IPS DF 6.9 (cell line): ENCODE data around the gene DYNC2LI1.

ENCODE experiments used
- DNase-seq: peaks from one replicate; pipeline ENCODE4 v3.0.0-alpha.2; 2013; ENCODE audit warnings: low read depth, low spot score
- H3K27ac ChIP-seq: one replicate; pipeline ENCODE4 v1.5.1; 2013; ENCODE audit warnings: low read length, control low read depth
- H3K27me3 ChIP-seq: 2 replicates; pipeline ENCODE4 v1.6.1; 2013; ENCODE audit warnings: mild to moderate bottlenecking, low read length; ENCODE audit not compliant: control insufficient read depth, insufficient read depth
- H3K36me3 ChIP-seq: 2 replicates; pipeline ENCODE4 v1.6.1; 2013; ENCODE audit warnings: low read length; ENCODE audit not compliant: control insufficient read depth, insufficient read depth
- H3K4me1 ChIP-seq: 2 replicates; pipeline ENCODE4 v1.6.1; 2013; ENCODE audit warnings: low read length; ENCODE audit not compliant: control insufficient read depth, insufficient read depth
- H3K4me3 ChIP-seq: 2 replicates; pipeline ENCODE4 v1.5.1; 2013; ENCODE audit warnings: mild to moderate bottlenecking, low read length
- H3K9me3 ChIP-seq: 2 replicates; pipeline ENCODE4 v1.6.1; 2013; ENCODE audit warnings: low read length, inconsistent platforms; ENCODE audit not compliant: control insufficient read depth, insufficient read depth
- WGBS: extraction: QIAGEN DNeasy Blood & Tissue Kit; methylation state at CpG from one replicate; pipeline ENCODE4 v1.1.7; 2013; ENCODE audit warnings: mixed read lengths, missing lambda C conversion rate; ENCODE audit not compliant: insufficient read length, insufficient coverage; 5-methylcytosine and 5-hydroxymethylcytosine counted together

DYNC2LI1 gene

GRCh38 chr2:43826305-43827250 is 52.7 kb downstream of the DYNC2LI1 start:
- Histone ChIP-seq H3K27me3 (no peaks in the 10 kb centered on the region), H3K4me1 (peaks cover 2% of the 10 kb centered on the region; the same call in 1 of the 2 replicates), H3K36me3 (no peaks in the 10 kb centered on the region), H3K4me3 (no peak overlapping the region), H3K27ac (no peak overlapping the region), H3K9me3 (no peaks in the 10 kb centered on the region)
- WGBS: no CpG with 5 or more reads among the region's 17 CpGs
- no peak for DNase-seq

- no CpG with 5 or more reads among the region's 54 CpGs for WGBS
- Histone ChIP-seq H3K27ac (no peak overlapping the region), H3K4me1 (no peaks in the 10 kb centered on the region), H3K9me3 (no peaks in the 10 kb centered on the region), H3K4me3 (peak overlapping the region; percentile 25; the same call in 1 of the 2 replicates), H3K36me3 (no peaks in the 10 kb centered on the region), H3K27me3 (no peaks in the 10 kb centered on the region; the same call in 1 of the 2 replicates)
- DNase-seq: no peak
Observed at GRCh38 chr2:43831543-43832294, 57.9 kb downstream of the DYNC2LI1 start.

- H3K9me3 ChIP-seq: no peaks in the 10 kb centered on the region
- WGBS: no CpG with 5 or more reads among the region's 3 CpGs
- no peaks in the 10 kb centered on the region for H3K4me1 ChIP-seq
- H3K36me3 ChIP-seq: no peaks in the 10 kb centered on the region
- no peaks in the 10 kb centered on the region; the same call in 1 of the 2 replicates for H3K27me3 ChIP-seq
- H3K27ac ChIP-seq: no peak overlapping the region
- no peak for DNase-seq
- no peak overlapping the region for H3K4me3 ChIP-seq
Observed at GRCh38 chr2:43832457-43832856, 58.6 kb downstream of the DYNC2LI1 start.

GRCh38 chr2:43837033-43837432 is 63.2 kb downstream of the DYNC2LI1 start:
- H3K4me1 ChIP-seq: no peaks in the 10 kb centered on the region; the same call in 1 of the 2 replicates
- DNase-seq: no peak
- H3K27ac ChIP-seq: no peak overlapping the region
- no CpG with 5 or more reads among the region's 4 CpGs for WGBS
- H3K36me3 ChIP-seq: no peaks in the 10 kb centered on the region
- H3K4me3 ChIP-seq: no peak overlapping the region
- no peaks in the 10 kb centered on the region; the same call in 1 of the 2 replicates for H3K27me3 ChIP-seq
- no peaks in the 10 kb centered on the region for H3K9me3 ChIP-seq

GRCh38 chr2:43837831-43838559 is 64.2 kb downstream of the DYNC2LI1 start:
- no peak overlapping the region for H3K4me3 ChIP-seq
- no CpG with 5 or more reads among the region's 21 CpGs for WGBS
- no peak for DNase-seq
- H3K9me3 ChIP-seq: no peaks in the 10 kb centered on the region
- no peaks in the 10 kb centered on the region for H3K27me3 ChIP-seq
- H3K4me1 ChIP-seq: no peaks in the 10 kb centered on the region; the same call in 1 of the 2 replicates
- no peak overlapping the region for H3K27ac ChIP-seq
- H3K36me3 ChIP-seq: no peaks in the 10 kb centered on the region

- DNase-seq: no peak
- H3K4me3 ChIP-seq: no peak within 1 kb of the TSS
- no peaks in the 10 kb centered on the region for H3K36me3 ChIP-seq
- no peaks in the 10 kb centered on the region for H3K9me3 ChIP-seq
- H3K27ac ChIP-seq: no peak within 1 kb of the TSS
- H3K4me1 ChIP-seq: no peaks in the 10 kb centered on the region; the same call in 1 of the 2 replicates
- no CpG with 5 or more reads among the region's 20 CpGs for WGBS
- no peaks in the 10 kb centered on the region for H3K27me3 ChIP-seq
Observed at GRCh38 chr2:43838560-43839267, 64.9 kb downstream of the DYNC2LI1 start, which contains the start of the genes ABCG5 and ABCG8. Gene ABCG5 (minus strand): TSS chr2:43838839. CDS start chr2:43838679, 160 bp downstream. Gene ABCG8 (plus strand): TSS chr2:43838971. CDS start chr2:43839054, 83 bp downstream.

- no peaks in the 10 kb centered on the region; the same call in 1 of the 2 replicates for H3K4me1 ChIP-seq
- no peak for DNase-seq
- H3K27me3 ChIP-seq: no peaks in the 10 kb centered on the region
- WGBS: no CpG with 5 or more reads among the region's 14 CpGs
- no peak overlapping the region for H3K4me3 ChIP-seq
- H3K27ac ChIP-seq: no peak overlapping the region
- H3K9me3 ChIP-seq: no peaks in the 10 kb centered on the region
- H3K36me3 ChIP-seq: no peaks in the 10 kb centered on the region
Observed at GRCh38 chr2:43839776-43840564, 66.1 kb downstream of the DYNC2LI1 start.

GRCh38 chr2:43840965-43841364 is 67.1 kb downstream of the DYNC2LI1 start:
- Histone ChIP-seq H3K9me3 (no peaks in the 10 kb centered on the region), H3K27ac (no peak overlapping the region), H3K27me3 (no peaks in the 10 kb centered on the region), H3K36me3 (no peaks in the 10 kb centered on the region), H3K4me1 (no peaks in the 10 kb centered on the region; the same call in 1 of the 2 replicates), H3K4me3 (no peak overlapping the region)
- WGBS: no CpG with 5 or more reads among the region's 5 CpGs
- no peak for DNase-seq
